Hematopoietic multipotent progenitor cell treated with erythropoietin and hydrocortisone succinate and interleukin-3 and kit ligand, for 17 days (in vitro differentiated cells): ENCODE results near the gene MBNL2.

ENCODE experiments used
- DNase-seq: peaks from one replicate; pipeline ENCODE4 v3.0.0-alpha.2; 2015; ENCODE audit warnings: low spot score

The MBNL2 gene

DNA sequence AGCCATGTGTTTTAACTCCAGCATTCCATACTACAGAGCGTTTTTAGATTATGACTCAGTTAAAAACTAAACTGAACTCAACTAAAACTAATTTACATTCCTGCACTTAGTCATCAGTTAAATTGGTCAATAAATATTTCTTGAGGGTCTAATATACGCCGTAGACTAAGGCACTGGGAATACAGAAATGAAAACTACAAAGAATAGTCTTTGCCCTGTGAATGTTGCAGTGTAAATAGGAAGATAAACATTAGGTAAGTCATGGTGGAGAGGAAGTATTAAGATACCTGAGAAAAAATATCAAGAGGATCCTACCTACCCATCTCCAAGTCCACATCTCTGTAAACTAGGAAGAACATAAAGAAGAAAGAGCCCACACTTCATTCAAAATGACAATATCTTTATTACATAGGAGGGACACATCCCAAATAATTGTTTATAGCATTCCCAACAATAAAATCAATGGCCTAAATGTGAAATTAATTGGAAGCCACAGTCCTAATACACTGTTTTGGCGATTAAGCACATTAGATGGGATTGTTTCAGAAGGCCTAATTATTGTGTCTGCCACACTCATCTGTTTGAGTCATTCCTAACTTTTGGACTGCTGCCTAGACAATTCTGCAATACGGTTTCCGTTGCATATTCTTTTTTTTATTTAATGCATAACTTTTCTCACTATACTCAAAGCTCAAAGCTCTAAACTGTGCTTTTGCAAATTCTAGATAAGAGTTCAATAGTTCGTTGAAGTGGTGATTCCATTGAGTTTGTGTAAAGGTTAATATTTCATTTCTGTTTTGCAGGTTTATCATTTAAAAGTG is 52.9 kb downstream of the MBNL2 start:
- DNase-seq = no peak

DNA sequence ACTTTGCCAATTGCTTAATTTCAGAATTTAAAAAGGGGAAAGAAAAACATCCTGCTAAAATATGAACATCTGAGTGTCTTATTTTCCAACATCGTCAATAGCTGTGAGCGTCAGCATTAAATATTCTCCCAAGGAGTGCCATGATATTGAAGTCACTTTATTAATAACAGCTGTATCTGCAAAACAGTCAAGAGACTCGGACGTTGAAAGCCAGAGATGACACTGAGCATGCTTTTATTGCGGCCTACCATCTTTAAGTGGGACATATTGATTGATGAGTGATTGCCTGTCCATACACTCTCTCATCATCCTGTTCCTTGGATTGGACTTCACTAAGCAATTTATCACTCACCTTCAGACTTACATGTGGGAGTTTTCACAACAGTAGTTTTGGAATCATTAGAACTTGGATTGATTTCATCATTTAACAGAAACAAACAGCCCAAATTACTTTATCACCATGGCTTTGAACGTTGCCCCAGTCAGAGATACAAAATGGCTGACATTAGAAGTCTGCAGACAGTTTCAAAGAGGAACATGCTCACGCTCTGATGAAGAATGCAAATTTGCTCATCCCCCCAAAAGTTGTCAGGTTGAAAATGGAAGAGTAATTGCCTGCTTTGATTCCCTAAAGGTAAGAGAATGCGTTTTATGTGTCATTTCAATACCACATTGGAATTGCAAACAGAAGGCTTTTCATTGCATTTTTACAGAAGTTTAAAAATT is 53.8 kb downstream of the MBNL2 start:
- DNase-seq = no peak

DNA sequence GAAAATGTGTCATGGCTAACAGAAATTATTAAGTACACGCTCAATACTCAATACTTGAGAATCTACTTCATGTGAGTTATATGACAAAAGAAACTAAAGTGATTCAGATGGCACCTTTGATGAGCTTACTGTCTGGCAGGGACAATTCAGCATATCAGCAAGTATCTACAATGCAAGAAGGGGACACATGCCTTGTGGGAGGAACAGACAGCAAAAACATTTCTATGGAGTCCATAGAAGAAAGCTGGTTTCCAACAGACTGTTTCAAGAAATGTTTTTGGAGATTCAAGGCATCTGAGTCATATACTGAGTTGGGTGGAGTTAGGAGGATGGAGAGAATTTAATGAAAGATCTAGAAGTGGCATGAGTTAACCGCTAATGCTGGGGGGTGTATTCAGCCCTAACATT is 54.7 kb downstream of the MBNL2 start:
- DNase-seq = peak; percentile 51

DNA sequence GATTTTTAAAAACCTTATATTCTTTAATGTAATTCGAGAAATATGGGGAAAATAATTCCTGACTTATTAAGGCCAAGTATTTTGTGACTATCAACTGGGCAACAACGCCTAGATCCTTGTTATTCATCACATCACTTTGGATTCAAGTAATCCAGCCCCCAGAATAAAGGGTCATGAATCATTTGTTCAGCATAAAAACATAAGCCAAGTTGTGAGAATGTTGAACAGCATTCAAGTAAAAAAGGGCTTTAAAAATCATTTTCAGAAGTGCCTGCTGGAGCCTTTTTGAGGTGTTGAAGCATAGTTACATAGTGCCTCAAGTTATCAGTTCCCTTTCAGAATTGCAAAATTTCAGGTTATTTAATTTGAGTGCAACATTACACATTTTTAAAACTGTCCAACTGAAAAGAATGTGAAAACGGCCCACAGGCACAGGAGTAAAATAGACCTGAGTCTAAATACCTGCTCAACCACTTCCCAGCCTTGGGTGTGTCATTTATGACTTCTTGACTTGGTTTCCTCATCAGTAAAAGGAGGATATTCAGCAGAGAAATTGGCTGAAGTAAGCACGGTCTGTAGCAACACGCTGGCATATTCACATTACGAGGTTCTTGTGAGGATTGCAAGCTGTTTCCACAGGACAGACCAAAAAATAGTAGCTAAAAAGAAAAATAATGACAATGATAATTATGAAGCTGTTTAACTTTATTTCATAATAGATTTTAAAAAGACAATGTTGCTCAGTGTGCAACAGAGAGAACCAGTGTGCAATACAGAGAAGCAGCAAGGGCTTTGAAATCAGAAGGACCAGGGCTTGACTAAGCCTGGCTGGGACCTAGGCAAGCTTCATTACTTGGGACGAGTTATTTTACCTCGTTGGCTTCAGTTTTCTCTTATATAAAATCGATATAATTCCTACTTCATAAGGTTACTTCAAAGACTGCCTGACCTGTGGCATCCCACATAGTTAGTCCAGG is 56.6 kb downstream of the MBNL2 start:
- DNase-seq = no peak

DNA sequence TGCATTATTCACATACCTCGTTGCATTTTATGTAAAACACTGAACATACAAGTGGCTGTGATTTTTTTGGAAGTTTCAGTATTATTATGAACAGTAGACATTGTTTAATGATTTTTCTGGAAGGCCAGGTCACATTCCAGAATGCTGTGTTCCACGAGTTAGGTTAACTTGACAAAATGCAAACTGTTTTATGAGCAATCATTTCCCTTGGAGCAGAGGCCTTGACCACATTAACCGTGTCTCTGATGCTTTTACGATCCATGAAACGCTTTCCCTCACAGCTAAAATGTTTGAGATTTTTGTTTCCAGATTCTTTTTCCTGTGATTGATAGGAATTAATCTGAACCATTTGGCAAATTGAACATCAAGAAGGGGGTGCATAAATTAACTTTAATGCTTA is 57.8 kb downstream of the MBNL2 start:
- DNase-seq = no peak

DNA sequence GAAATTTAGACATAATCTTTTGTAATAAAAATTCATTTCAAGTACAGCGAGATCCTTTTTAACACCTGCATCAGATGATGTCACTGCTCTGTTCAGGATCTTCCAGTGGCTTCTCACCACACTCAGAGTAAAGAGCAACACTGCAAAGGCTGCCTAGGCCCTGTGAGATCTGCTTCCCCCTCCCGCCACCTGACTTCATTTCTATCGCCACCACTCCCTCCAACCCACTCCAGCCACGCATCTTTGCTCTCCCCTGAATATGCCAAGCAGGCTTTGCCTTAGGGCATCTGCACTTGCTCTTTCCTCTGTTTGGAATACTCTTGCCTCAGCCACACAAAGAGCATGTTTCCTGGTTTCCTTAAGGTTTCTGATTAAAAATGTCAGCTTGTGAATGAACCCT is 58.3 kb downstream of the MBNL2 start:
- DNase-seq = no peak

DNA sequence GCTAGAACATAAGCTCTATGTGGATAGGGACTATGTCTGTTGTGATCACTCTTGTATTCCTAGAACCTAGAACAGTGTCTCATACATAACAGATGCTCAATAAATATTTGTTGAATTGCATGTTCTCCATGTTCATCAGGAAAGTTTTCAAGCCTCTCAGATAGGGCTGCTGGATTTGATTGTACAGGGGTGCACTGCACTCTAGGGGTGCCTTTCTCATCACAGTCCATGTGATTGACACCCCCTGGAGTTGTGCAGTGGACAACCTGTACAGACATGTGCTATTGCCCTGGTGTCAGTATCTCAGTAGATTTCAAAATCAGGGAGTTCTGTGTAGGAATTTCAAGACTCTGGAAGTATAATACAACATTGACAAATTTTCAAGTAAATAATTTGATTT is 58.9 kb downstream of the MBNL2 start:
- DNase-seq = no peak

DNA sequence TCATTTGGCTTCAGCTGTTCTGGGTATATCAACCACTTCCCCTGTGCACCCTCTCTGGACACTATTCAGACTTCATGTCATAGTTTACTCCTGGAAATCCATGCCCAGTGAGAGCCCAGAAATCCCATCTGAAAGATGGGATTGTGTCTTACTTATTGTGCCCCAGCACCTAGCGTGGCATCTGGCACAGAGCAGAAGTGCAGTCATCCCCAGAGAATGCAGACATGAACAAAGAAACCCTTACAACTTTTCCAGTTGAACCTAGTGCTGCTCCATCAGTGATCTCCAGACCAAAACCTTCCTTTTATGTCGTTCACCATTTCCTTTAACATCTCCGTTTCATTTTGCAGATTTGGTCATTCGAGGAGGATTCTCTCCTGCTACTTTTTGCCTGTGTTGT is 60.6 kb downstream of the MBNL2 start:
- no peak for DNase-seq

DNA sequence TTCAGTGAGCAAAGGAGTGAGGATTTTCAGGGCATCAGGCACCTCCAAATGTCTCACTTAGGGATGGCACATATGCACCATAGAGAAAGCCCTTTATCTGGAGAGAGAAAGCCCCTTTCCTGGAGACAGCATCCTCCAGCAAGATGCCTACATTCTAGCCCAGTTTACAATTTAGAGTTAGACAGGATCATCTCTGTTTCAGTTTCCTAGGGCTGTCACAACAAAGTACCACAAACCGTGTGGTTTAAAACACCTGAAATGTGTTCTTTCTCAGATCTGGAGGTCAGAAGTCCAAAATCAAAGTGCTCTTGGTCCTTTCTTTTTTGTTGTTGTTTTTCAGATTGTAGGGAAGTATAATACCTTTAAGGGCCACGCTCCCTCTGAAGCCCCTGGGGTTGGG is 61.8 kb downstream of the MBNL2 start:
- no peak for DNase-seq

DNA sequence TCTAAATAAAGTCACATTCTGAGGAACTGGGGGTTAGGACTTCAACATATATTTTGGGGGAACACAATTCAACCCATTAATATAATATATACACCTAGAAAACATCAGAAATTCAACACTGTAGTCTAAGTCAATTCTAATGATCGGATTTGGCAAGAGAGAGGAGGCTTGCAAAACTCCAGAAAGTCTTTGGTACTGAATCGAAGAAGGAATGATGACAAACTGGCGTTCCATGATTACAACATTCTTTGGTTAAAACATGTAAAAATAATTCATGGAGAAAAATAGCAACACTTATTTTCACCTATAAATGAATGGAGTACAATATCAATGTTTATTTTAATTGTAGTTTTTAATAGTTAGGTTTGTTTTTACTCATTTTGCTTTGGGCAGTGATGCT is 62.4 kb downstream of the MBNL2 start:
- no peak for DNase-seq

DNA sequence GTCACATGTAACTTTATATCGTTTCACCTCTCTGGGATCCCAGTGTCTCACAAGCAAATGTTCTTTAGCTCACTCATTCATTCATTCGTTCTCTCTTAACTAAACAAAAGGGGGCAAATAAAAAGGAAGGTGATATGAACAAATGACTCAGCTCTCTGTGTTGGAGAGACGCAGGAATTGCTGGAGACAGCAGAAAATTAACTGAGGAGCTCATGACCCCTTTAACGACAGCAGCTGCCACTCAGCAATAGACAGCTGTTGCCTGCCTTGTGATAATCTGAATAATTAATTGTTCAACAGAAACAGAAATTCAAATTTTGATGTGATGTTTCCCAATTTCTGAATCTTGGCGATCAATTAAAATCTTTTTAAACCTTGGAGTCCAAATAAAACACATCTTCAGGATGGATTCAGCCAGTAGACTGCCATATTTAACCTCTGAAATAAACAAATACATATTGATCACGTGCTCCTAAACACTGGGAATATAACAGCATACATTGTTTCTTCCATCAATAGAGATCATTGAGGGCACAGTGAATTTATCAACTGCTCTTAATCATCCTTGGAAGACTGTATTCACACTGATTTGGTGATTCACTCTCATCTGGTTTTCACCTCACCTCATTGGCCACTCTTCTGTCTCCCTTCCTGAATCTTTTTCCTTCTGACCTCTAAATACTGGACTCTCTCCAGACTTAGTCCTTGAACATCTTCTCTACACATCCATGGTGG is 63.3 kb downstream of the MBNL2 start:
- DNase-seq = no peak

DNA sequence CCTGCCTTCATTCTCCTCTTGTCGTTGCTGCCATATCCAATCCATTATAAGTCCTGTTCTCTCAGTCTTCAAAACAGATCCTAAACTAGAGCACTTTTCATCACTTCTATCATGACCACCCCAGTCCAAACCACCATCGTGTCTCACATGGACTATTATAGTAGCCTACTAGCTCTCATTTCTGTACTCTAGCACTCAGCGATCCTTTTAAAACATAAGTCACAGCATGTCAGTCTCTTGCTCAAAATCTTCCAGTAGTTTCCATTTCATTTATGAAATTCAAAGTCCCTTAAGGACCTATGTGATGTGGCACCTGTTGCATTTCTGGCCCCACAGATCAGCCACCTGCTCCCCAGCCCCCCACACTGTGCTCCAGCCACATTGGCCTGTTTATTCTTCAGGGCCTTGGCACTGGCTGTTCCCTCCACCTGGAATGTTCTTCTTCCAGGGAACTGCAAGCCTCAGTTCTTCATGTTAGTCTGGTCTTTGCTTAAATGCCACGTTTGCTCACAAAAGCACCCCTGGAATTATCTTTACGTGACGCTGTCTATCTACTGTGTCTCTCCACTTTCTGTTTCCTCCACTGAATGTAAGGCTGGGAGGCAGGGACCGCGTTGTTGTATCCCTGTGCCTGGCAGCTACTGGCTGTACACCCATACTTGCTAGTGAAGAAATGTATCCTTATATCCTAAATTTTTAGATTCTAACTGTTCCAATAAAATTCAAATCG is 64.3 kb downstream of the MBNL2 start:
- no peak for DNase-seq

DNA sequence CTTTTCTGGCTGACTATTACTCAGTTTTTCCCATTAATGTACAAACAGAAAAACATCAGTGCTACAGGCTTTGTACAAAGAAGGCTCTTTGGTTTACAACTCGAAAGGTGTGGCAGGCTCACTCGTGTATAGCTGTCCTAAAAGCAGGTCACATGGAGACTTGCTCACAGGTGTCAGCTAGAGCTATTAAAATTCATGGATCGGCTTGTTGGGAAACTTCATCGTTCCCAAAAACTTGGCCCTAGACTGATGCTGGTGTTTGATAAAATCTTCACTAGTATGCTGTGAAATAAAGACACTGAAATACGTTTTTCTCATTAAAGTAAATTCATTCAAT is 64.9 kb downstream of the MBNL2 start:
- DNase-seq = no peak

DNA sequence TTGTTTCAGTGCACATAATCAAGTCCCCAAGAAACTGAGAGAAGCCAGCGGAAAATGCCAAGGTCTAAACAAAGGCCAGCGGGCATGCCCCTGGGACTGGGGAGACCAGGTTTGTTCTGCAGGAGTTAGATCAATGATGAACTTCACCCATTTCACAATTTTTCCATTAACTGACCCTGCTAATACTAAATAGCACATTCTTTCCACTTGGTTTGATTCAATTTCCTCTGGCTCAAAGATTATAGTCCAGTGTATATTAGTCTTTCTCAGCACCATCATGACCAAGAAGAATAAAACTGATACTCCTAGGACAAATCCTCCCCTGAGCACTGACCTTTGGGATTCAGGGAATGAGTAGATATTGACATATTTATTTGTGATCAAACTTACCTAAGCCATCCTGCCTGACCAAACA is 66.4 kb downstream of the MBNL2 start:
- DNase-seq = no peak

DNA sequence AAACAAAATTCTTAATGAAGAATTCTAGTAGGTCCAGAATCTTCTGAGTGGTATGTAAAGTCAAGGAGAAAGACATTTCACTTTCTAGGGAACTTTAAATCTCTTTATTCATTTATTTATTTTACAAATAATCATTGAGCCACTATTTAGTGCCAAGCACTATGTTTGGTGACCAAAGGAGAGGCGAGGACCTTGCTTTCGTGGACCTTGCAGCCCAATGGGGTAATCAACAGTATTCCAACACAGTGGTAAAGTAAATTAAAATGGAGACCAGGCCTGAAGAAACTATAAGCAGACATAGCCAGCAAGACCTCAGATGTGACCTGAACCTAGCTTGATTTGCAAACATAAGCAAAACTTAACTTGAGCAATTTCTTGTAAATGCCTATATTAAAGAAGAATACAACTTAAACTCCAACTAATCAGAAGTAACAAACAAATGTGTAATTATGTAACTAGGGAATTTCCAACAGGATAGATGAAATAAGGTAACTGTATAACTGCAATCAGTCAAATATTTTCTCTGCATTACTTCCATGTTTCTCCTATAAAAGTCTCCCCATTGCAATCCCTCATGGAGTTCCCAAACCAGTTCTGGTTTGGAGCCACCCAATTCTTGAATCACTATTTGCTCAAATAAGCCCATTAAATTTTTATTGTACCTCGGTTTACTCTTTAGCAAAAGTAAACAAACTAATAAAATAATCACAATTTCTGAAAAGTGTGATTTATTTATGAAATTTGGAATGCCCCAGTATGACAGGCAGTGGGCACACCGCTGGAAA is 67.6 kb downstream of the MBNL2 start:
- no peak for DNase-seq

DNA sequence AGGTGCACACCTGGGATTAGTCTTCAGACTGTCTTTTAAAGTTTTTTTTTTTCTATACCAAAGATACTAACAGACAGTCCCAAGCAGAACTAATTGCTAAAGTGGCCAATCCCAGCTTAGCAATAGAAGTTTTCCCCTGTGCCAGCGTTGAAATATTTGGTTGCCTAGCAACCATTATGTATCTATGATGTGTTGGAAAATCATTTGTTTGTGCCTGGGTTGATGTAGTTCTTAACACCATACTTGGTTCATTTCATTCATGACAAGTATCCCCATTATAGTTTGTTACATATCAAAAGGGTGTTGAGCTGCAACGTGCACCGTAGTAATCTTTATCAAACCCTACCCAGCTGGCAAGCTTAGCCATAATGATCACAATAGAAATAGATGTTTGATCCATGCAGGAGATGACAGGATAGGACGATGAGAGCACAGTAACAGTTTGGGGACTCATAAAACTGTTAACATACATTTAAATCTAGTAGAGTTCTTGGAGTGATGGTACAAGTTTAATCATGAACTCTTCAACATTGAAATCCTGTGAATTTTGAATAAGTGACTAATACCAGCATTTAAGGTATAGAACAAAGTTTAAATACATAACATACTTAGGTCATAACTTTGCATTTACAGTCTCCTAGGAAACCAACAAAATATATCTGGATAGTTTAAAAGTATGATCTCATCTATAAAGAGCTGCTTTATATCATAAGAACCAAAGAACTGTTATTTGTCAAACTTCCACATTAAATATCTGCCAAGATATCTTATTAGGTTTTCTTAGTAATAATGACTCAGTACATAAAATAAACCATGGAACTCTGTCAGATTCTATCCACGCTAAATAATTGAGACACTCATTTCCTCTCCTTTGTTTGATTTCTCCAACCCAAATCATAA is 73.4 kb downstream of the MBNL2 start:
- no peak for DNase-seq

DNA sequence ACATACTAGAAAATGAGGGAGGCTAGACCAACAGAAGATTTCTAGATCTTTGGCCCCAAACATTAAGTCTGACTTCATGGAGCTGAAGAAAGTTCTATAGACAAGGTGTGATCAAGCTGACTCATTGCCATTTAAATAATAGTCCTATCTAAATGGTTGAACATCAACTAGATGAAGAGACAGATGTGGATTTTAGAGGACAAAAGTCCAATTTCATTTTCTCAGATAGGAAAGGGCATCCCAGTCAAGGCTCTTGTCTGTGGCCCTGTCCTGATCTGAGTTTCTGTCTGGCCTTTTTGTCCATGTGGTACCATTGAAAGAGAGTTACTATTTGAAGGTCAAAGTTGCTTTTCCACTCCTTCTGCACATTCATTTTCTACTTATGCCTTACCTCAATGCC is 74.6 kb downstream of the MBNL2 start:
- DNase-seq = no peak

DNA sequence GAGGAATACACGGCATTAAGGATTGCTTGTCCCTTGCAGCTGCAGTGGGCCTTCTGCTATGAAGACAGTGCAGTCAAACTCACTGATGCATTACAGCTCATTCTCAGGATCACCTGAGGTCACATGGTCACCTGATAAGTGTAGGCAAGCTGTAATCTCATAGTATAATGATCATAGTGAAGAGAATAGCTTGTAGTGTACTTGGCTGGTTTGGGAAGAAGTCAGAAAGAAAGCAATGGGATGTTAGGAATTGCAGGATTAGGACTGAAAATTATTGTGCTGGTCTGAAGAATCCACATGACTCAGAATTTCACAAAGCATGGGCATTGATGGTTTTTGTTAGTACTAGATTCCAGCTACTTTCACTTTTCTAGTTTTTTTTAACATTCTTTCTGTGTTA is 76.7 kb downstream of the MBNL2 start:
- DNase-seq = no peak

DNA sequence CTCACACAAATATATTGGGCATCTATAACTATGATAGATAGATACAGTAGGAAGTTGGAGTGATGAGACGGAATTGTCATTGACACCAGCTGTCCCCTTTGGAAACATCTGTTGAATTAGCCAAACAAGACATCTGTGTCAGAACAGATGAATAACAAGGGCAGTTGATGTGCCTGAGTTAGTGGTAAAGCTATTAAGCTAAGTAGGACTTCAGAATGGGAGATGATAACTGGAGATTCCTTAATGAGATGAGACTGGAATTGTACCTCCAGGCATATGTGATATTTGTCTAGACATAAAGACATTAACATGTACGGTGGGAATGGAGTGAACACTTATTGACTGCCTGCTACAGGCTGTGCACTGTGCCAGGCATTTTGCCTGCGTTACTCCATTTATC is 78.7 kb downstream of the MBNL2 start:
- no peak for DNase-seq
